ENCODE measurements around the gene LAYN. TPM values are rescaled to one million over a fixed set of nuclear protein-coding genes. Genes with fewer than 3 reads are reported as not detected.

LAYN gene
- total RNA-seq, 2 experiments from 2014 or later: 5.6 to 40.1 TPM

Small RNA genes within 50 kb of the gene (microRNA-seq; reads per million reads assigned to microRNA genes)
- gene MIR34B (21.7 reads per million, percentile 45 among the genes with 10 or more reads in this experiment), gene MIR34C (309 reads per million, percentile 77 among the genes with 10 or more reads in this experiment)

Other genes with a start within 250 kb of the LAYN start
- gene POU2AF3, start 242.2 kb upstream of the LAYN start, total RNA-seq: not detected
- 1 to 10 TPM; 2.9 to 7.4 TPM for gene POU2AF1, start 161.4 kb upstream of the LAYN start, total RNA-seq
- gene BTG4, start 28.3 kb upstream of the LAYN start, total RNA-seq: under 1 TPM in 1 of 2 experiments, not detected in 1; 0.30 TPM
- not detected for gene HOATZ, start 25.9 kb upstream of the LAYN start, total RNA-seq
- gene SIK2, start 61.7 kb downstream of the LAYN start, total RNA-seq: 1 to 10 TPM; 7.9 to 9.7 TPM
- gene PPP2R1B, start 225.7 kb downstream of the LAYN start, total RNA-seq: 10 to 100 TPM; 55.2 to 64.9 TPM

All from activated CD8-positive, alpha-beta memory T cell treated with anti-CD3 and anti-CD28 coated beads, Interleukin-2, amount 10 ng/mL, durations not matched to agents 7 days and 5 days (primary cell).